HG03457 (cell line): ENCODE measurements around the gene GALNT10.
A peak's percentile ranks its signal among the peaks of the same experiment; 100 is the strongest.
"Not testable (repeated sequence)": the region's sequence is repeated elsewhere in the genome, so short reads cannot be mapped to it uniquely, and the experiment has no call there.

Source experiments
- ATAC-seq: cut with Tn5 transposase; IDR thresholded peaks from one replicate; pipeline ENCODE4 v1.9.1; 2021; ENCODE audit warnings: moderate number of reproducible peaks; ENCODE audit not compliant: unreplicated experiment

Gene GALNT10

DNA sequence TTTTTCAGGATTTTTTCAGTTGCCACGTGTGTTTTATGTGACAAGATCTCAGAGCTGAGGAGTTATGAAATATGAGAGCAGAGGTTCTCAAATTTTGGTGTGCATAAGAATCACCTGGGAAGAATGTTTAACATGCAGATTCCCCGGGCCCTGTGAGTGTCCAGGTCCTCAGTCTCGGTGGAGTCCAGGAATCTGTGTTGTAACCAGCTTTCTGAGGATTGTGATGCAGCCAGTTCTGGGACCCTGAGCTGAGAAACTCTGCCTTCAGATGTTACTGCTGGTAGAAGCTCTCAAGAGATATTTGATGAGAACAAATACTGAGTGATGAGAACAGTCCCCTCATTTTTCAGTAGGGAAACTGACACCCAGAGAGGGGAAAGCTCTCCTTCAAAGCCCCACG lies 152.4 kb downstream of the GALNT10 start:
- no peak for ATAC-seq

DNA sequence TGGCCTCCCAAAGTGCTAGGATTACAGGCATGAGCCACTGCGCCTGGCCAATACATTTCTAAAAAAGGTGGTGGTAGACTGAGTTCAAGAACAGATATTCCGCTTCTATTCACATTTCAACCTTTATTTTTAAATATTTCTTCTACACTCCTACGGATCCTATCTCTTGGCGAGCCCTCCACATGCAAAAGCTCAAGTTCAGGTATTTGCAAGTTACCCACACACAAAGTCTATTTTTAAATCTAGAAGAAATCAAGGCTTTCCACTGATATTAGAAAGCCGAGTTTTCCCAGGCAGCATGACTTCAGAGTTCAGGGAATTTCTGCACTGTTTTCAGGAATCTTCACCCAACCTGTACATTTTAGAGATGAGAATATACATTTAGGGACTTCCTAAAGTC lies 153.9 kb downstream of the GALNT10 start:
- no peak for ATAC-seq

DNA sequence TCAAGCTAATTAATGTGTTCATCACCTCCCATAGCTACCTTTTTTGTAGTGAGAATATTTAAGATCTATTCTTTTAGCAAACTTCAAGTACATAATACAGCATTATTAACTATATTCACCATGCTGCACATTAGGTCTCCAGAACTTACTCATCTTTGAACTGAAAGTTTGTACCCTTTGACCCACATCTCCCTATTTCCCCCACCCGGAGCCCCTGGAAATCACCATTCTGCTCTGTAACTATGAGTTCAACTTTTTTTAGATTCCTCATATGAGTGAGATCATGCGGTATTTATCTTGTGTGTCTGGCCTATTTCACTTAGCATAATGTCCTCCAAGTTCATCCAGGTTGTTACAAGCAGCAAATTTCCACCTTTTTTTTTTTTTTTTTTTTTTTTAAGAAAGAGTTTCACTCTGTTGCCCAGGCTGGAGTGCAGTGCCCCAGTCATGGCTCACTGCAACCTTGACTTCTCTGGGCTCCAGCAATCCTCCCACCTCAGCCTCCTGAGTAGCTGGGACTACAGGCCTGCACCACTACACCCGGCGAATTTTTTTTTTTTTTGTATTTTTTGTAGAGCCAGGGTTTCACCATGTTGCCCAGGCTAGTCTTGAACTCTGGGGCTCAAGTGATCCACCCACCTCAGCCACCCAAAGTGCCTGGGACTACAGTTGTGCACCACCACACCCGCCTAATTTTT lies 154.9 kb downstream of the GALNT10 start:
- peak; percentile 77 for ATAC-seq

DNA sequence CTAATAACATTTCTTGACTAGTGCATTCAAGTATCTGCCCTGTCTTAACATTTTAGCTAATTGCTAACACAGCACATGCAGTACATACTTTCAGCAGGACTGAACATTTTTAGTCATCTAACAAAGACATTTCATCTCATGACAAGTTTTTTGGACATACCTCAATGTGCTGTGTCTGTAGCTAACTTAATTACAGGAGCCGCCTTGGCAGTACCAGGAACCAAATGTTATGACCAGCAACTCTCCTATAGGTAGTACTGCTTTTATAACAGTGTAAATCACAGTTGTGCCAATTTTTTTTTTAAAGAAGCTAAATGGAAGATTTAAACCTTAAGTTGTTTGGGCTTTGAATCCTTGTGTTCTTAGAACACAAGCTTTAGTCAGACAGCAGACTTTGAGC lies 155.9 kb downstream of the GALNT10 start:
- ATAC-seq = no peak

DNA sequence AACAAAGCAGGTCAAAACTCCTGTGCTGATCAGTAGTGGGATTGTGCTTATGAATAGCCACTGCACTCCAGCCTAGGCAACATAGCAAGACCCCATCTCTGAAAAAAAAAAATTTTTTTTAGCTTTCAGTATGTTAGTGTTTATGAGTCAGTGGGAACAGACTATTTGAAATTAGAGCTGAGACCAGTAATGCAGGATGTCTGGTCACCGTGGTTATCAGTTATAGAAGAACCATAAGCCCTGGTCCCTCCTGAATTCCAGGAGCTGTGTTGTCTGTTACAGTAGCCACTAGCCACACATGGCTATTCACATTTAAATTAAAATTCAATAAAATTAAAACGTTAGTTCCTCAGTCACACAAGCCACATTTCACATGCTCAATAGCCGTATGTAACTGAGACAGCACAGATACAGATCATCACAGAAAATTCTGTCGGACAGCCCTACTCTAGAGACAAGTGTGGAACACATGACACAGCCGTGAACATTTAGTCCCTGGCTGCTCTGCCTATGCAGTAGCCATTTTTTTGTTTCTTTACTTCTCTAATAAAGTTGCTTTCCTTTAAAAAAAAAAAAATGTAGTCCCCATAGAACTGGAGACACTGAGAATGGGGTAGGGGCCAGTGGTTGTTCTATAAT lies 159.2 kb downstream of the GALNT10 start:
- ATAC-seq = no peak

DNA sequence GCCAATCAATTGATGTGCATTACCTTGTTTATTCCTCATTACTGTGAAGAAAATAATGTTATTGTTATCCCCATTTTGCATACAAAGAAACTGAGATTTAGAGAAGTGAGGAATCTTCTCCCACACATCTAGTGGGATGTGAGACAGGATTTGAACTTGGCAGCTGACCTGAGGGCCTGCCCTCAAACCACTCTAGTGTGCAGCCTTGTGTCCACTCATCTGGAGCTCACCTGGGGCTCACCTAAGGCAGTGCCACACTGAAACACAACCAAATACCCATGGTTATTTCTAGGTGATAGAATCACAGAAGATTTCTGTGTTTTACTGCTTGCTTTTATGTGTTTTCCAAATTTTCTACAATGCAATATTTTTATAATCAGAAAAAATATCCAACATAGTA lies 160.6 kb downstream of the GALNT10 start:
- ATAC-seq = no peak

DNA sequence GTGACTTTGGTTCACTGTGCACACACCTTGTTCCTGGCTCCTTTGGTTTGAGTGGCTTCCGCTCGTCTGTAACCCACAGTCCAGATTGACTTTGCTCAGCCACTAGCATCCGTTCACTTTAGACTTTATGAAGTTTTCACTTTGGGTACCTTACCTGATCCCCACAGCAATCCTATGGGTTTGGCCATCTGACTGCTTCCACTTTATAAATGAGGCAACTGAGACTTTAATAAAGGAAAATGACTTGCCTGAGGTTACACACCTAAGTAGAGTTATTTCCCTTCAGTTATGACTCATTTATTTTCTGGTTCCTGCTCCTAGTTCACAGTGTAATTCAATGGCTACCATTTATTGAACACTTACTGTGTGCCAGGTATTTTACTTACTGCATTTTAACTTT lies 161.0 kb downstream of the GALNT10 start:
- no peak for ATAC-seq

DNA sequence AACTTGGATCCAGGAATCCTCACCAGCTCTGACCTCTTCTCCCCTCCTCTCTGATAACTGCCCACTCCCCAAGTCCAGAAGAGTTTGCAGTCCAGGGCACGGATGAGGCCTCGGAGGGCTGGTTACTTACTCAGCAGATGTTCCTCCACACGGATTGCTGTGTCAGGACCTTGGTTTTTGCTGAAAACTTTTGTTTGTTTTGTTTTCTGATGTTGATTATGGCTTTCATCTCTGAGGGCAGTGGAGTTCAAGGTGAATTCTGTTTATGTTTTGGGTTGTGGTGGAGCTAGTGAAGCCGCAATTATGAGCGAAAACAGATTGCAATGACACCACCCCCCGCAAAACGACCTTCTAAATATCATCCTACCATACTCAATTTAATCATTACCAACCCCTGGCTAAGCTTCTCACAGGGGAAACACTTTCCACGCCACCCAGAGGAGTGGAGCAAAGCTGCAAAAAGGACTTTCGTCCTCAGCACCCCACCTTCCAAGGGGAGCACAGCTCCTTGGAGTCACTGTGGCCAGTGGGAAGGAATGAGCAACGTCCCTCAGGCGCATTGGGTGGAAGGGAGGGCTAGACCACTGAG lies 162.5 kb downstream of the GALNT10 start:
- no peak for ATAC-seq

DNA sequence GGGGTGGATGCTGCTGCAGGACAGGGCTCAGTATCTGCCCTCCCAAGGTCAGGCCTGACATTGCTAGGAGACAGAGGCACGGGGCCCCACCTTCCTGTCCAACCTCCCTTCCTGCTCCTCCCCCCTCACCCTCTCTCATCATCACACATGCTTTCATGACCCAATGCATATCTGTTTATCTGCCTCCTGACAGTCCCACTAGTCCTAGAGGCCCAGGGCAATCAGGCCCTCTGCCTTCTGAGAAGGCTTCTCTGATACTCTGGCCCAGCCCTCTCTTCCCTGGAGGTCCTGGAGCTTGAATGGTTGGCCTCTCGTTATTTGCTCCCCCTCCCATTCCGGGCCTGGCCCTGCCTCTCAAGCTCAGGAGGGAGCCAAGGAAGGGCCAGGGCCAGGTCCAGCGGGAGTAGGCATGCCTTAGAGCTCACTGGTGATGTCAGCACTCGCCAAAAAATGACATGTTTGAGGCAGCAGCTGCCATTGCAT lies 164.6 kb downstream of the GALNT10 start:
- no peak for ATAC-seq

DNA sequence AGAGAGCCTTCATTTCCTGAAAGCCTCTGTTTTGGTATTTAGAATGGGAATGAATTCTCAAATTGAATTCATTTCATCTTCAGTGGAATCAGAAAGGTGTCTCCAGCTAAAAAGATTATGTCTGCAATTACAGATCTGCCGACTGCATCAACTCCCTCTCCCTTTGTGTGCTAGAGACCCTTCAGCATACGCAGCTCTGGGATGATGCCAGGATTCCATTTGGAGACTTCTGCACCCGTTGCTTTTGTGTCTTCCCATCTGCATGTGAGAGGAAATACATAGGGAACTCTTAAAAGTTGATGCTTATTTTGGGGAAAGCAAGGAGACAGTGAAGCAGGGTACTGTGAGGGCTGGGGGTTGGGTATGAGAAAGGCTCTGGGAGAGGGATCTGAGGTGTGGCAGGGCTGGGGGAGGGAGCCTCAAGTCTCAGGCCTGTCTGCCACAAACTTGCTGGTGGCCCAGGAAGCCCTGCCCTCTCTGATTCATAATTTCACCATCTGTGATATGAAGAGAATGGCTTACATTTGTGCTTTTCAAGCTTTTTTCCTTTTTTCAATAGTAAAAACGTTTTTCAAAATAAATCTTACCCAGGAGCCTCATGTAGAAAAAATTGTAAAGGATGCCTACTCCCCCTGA lies 165.6 kb downstream of the GALNT10 start:
- ATAC-seq = no peak

DNA sequence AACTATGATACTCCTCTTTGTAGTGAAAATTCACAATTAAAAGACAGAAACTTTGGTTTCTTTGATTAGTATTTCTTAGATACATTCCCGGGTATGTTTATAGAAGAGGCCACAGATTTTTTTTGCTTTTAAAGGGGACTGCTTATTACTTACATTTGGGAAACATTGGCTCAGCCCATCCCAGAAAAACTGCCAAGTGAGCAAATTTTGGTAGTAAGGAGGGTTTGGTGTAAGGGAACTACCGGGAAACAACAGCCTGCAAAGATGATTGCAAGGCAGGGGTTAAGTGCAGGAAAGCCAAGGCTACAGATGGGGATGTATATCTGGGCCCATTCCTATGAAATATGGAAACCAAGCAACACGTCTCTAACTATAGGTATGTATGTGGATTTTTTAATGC lies 166.4 kb downstream of the GALNT10 start:
- no peak for ATAC-seq

DNA sequence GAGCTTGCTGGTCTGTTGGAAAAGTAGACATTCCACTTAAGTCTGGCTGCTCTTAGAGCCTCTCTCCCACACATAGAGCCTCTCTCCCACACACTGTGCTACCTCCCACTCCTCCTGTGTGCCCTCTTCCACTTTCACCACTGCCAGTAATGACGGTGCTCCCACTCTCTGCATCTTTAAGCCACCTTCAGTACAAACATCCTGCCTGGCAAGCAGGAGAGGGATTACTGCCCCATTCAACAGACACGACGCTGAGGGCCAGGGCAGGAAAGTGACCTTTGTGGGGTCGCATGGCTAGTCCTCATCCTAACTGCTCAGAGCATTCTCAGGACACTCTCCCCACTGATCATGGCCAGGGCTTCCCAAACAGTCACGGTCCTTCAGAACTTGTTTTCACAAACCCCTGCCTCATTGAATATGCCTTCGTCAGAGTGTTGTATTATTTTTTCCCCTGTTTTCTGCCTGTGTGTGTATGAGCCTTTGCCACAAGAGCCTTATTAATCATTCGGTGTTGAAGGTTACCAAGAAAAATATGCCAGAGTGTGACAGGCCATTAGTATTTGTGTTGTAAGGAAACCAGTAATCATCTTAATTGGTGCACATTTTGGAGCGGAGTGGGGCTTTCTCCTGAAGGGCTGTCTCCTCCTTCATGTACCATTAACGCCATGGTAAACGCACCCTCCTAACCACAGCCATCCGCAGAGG lies 168.1 kb downstream of the GALNT10 start:
- no peak for ATAC-seq

DNA sequence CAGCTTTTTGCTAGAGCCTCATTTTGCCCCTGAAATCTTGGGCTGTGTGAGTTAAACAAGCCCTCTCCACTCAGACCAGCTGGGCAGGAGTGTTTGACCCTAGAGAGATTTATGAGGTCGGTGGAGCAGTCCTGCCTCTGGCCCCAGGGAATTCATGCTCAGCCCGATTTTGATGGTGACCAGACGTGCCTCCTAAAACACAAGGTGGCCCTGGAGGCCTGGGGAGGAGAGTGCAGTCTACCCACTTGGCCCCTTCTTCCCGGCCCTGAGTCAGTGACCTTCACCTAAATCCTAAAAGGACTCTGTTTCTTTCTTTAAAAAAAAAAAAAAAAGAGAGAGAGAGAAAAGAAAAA lies 168.7 kb downstream of the GALNT10 start:
- ATAC-seq = no peak

DNA sequence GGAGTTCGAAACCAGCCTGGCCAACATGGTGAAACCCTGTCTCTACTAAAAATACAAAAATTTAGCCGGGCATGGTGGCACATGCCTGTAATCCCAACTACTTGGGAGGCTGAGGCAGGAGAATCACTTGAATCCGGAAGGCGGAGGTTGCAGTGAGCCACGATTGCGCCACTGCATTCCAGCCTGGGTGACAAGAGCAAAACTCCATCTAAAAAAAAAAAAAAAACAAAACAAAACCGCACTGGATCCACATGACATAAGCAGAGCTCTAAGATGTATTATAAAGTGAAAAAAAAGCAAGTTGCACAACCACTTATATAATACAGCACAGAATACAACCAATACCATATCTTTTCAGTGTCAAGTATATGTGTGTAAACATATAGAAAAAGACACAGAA lies 169.7 kb downstream of the GALNT10 start:
- not testable (repeated sequence) for ATAC-seq

DNA sequence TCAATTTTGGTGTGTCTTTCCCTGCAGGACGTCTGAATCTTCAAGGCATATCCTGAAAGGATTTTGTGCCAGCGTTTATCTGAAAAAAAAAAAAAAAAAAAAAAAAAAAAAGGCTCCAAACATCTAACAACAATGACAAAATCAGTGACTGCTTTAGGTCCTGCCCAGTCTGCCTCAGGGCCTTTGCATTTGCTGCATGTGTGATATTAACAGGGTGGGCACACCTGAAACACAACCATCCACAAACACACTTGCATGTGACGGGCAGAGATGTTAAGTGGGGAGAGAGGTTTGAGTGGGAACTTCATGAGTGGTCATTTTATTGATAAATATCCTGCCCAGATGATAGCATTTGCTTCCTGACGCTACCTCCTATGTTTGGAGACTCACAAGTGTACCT lies 172.9 kb downstream of the GALNT10 start:
- no peak for ATAC-seq

DNA sequence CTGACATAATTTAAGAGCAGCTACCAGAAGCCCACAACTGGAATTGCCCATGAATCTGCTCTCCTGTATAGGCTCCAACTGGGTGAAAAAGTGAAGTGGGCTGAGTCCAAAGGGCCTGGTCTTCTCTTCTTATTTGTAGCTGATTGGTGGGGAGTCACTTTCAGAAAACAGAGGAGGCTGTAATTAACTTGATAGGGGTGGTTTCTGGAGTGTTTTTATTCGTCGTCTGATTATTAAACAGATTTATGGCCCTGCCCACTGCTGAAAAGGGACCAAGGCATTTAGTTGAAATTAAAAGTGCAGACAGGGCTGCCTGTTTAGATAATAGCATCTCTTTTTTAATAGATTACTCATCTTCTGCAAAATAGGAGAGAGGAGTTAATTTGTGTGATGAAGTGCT lies 174.2 kb downstream of the GALNT10 start:
- no peak for ATAC-seq

DNA sequence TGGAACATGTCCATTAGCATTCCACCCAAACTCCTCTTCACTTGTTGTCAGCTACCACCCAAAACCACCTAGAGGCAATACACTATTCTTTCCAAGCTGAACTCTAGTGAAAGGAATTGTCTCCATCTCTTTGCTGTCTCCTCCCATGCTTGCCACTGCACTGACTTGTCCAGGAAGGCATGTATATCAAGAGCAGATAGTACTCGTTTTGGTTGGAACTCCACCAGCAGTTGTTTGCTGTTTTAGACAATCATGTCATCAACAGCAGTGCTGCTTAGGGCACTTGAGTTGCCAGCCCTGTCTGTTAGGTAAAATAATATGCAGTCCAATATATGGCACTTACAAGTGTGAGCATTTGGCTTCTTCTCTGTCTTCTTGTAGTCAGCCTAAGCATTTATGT lies 175.3 kb downstream of the GALNT10 start:
- no peak for ATAC-seq

DNA sequence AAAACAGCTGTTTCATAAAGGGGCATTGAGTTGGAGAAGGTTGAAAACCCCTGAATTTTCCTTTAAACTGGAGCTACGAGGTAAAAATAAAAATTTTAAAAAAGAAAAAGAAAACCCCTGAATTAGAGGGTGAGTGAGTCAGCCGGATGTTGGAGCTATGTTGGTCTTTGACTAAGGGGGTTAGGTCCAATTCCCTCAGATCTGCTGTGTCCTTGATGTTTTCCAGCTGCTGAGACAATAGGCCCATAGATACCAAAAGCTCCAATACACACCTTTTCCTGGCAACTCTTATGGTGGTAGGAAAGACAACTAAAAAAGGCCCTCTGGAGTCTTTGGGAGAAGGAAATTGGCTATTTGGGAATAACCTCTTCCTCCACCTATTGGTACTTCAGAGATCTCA lies 175.8 kb downstream of the GALNT10 start:
- ATAC-seq = no peak

DNA sequence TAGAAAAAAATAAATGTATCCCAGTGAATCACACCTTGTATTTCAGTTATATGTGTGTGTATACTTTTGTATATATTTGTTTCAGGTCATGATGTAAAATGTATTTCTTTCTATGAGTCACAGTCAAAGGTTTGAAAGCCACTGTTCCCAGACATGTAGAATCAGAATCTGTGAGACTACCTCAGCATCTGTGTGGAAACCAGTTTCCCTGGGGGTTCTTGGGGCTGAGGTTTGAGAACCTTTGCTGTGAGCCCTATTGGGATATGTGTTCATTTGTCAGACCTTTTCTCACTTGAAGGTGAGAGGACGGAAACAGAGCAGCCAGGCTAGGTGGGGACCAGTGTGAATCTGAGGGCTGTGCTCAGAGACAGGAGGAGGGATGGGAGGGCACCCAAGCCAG lies 176.6 kb downstream of the GALNT10 start:
- no peak for ATAC-seq

DNA sequence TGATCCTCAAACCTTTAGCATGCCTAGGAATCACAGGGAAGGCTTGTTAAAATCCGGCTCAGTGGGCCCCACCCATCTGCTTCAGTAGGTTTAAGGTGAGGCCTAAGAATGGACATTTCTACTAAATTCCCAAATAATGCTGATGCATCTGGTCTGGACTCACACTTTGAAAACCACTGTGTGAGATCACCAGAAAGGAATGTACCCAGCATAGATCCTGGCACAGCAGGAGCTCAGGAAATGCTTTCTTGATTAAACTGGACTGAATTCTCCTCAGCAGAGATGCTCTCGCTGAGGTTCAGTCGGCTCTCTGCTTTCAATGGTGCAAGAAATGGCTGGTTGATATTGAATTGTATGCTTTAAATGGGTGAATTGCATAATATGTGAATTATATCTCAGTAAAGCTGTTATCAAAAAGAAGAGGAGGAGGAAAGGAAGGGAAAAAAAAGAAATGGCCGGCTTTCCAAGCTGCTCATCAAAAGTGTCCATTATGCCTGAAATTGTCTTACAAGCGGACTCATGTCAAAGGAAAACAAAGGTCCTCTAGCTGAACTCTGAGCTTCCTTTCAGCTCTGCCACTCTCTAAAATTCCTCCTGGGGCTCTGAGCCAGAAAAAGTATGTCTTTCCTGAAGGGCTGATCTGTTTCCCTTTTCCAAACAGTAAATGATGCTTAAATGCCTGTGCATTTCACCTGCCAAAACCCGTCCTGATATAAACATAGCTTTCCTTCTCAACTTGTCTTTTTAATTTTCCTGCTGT lies 177.7 kb downstream of the GALNT10 start:
- ATAC-seq = no peak

DNA sequence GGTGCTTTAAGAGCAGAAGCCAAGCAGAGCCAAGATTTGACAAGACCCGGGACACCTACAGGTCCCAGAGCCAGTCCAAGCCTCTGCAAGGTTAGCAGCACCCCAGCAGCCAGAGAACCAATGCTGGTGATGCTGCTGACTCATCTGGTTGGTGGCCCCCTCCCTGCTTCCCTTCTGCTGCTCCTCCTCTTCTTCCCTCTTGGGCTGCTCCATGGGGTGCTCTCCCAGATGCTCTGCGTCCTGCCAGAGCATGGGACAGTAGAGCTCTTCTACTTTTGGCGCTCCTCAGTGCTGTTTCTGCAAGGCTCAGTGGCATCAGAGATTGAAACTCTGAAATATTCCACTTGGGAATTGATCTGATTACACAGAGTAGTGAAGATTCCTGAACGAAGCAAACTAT lies 179.1 kb downstream of the GALNT10 start:
- no peak for ATAC-seq
